ENCODE results near the gene SF3B3. TPM values are rescaled to one million over a fixed set of nuclear protein-coding genes. Genes with fewer than 3 reads are reported as not detected.
A peak's percentile ranks its signal among the peaks of the same experiment; 100 is the strongest.

Gene SF3B3
- polyA plus RNA-seq, 1 of the 3 experiments (the other 2 are of a cell fraction) = 81.7 TPM

DNA sequence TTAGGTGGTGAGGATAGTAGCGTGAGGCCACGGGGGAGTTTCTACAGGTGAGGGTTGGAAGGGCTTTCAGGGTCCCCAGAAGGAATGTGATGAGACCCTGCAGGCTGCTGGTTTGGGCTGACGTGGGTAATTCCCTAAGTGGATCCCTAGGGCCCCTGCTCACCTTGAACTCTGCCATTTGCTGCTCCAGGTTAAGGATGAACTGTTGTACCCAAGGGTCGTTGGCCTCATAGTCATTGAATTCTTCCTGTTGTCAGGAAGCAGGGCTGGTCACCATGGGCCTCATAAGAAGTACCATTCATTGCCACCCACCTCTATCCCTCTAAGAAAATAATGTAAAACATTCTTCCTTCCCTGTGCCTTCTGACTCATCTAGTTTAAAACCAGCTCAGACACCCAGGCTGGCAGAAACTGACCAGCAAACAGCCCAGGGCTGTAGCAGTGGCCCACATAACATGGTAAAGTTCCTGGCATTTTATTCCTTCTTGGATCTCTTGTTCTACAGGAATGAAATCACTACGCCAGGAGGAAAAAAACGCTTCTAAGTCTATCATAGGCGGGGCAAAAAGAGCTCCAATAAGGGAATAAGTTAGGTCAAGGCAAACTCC, 41.6 kb upstream of the SF3B3 start:
- Histone ChIP-seq H3K9me3 (no peaks in the 10 kb centered on the region), H3K9ac (no peak overlapping the region), H3K27me3 (ENCODE audit: insufficient read depth) (no peaks in the 10 kb centered on the region), H3K36me3 (replicated peaks in 1 of 2; ENCODE audit: control insufficient read depth in 1 of 2, insufficient read depth in 2 of 2, low read length in 1 of 2) (peaks cover 9 to 54% of the 10 kb centered on the region in 2 experiments), H3K79me2 (ENCODE audit: insufficient read depth) (no peaks in the 10 kb centered on the region), H3K9me2 (no peaks in the 10 kb centered on the region), H2AFZ (ENCODE audit: low read depth) (no peak overlapping the region; the same call in 1 of the 2 replicates), H3K4me1 (ENCODE audit: control insufficient read depth in 1 of 2, insufficient read depth in 2 of 2, low read depth in 1 of 2, low read length in 1 of 2) (peaks cover 0 to 7% of the 10 kb centered on the region in 2 experiments; a peak in 2 of 4 replicates), H4K20me1 (ENCODE audit: insufficient read depth) (no peaks in the 10 kb centered on the region), H3K27ac (ENCODE audit: low read depth in 2 of 2, low read length in 1 of 2) (peak overlapping the region in 1 of 2 experiments; percentile 76; a peak in 2 of 4 replicates), H3K4me3 (ENCODE audit: low read depth in 2 of 2, low read length in 1 of 2) (no peak overlapping the region), H3F3A (replicated peaks; ENCODE audit: insufficient read depth) (peaks cover 23% of the 10 kb centered on the region), H3K4me2 (peak overlapping the region; percentile 17; the same call in 1 of the 2 replicates)
- no peak for DNase-seq
- TF ChIP-seq FOXM1 (IDR thresholded peaks at IDR 0.05; ENCODE audit: low read depth) (no peak), FOSL2 (IDR thresholded peaks at IDR 0.05; ENCODE audit: borderline replicate concordance, low read depth) (peak; percentile 61; the same call in 1 of the 2 replicates), JUND (IDR thresholded peaks at IDR 0.05) (0 out of 2 replicates have a peak, but pooled peaks have one; percentile 13), EZH2phosphoT487 (IDR thresholded peaks at IDR 0.05; ENCODE audit: borderline replicate concordance, low read depth) (no peak), YY1 (IDR thresholded peaks at IDR 0.05; ENCODE audit: low read depth) (no peak), RXRA (IDR thresholded peaks at IDR 0.05; ENCODE audit: borderline replicate concordance, low read depth) (no peak), SMC3 (IDR thresholded peaks at IDR 0.05; ENCODE audit: low read depth, low read length) (no peak), SIN3A (IDR thresholded peaks at IDR 0.05; ENCODE audit: borderline replicate concordance, low read depth, low read length) (no peak), NFIC (IDR thresholded peaks at IDR 0.05; ENCODE audit: borderline replicate concordance) (no peak), TCF12 (IDR thresholded peaks at IDR 0.05) (peak; percentile 30; the same call in 1 of the 2 replicates), RFX5 (IDR thresholded peaks at IDR 0.05; ENCODE audit: low read length) (no peak)
- TF ChIP-seq, protein P1, sequence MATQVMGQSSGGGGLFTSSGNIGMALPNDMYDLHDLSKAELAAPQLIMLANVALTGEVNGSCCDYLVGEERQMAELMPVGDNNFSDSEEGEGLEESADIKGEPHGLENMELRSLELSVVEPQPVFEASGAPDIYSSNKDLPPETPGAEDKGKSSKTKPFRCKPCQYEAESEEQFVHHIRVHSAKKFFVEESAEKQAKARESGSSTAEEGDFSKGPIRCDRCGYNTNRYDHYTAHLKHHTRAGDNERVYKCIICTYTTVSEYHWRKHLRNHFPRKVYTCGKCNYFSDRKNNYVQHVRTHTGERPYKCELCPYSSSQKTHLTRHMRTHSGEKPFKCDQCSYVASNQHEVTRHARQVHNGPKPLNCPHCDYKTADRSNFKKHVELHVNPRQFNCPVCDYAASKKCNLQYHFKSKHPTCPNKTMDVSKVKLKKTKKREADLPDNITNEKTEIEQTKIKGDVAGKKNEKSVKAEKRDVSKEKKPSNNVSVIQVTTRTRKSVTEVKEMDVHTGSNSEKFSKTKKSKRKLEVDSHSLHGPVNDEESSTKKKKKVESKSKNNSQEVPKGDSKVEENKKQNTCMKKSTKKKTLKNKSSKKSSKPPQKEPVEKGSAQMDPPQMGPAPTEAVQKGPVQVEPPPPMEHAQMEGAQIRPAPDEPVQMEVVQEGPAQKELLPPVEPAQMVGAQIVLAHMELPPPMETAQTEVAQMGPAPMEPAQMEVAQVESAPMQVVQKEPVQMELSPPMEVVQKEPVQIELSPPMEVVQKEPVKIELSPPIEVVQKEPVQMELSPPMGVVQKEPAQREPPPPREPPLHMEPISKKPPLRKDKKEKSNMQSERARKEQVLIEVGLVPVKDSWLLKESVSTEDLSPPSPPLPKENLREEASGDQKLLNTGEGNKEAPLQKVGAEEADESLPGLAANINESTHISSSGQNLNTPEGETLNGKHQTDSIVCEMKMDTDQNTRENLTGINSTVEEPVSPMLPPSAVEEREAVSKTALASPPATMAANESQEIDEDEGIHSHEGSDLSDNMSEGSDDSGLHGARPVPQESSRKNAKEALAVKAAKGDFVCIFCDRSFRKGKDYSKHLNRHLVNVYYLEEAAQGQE (IDR thresholded peaks at IDR 0.05; ENCODE audit: low read depth, low read length) = no peak
- TF ChIP-seq, protein P2, sequence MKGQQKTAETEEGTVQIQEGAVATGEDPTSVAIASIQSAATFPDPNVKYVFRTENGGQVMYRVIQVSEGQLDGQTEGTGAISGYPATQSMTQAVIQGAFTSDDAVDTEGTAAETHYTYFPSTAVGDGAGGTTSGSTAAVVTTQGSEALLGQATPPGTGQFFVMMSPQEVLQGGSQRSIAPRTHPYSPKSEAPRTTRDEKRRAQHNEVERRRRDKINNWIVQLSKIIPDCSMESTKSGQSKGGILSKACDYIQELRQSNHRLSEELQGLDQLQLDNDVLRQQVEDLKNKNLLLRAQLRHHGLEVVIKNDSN (IDR thresholded peaks at IDR 0.05; ENCODE audit: borderline replicate concordance, low read depth) = no peak
- CTCF ChIA-PET = interaction anchor here (1.0 kb wide), 1 partner anchor 12 kb away, joined by 4 read pairs; no protein-coding TSS in a partner anchor
- 92% methylated on average over 6 of the region's 7 CpGs for WGBS (ENCODE audit: low lambda C conversion rate)
- POLR2A ChIA-PET = no interaction called here

All from SK-N-SH (cell line).